Lung (tissue), 12 donors: Measurements from ENCODE around the gene AK2. TPM values are rescaled to one million over a fixed set of nuclear protein-coding genes. Genes with fewer than 3 reads are reported as not detected.

Experiments
- ATAC-seq: fragments of 200-7000 bp; cut with Tn5 transposase; one replicate; pipeline ENCODE4 v1.9.1; 2020; ENCODE audit warnings: moderate number of reproducible peaks; ENCODE audit not compliant: insufficient read depth, low FRiP score
- DNase-seq, 3 donors: peaks; one replicate each; pipeline ENCODE4 v3.0.0-alpha.2; 2013 to 2017
- H3K27ac ChIP-seq, 2 donors: one replicate each; pipeline ENCODE4 v1.5.1; 2013; ENCODE audit warnings: mild to moderate bottlenecking in 2 of 2, moderate library complexity in 2 of 2, control low read depth in 1 of 2, inconsistent platforms in 1 of 2, low read depth in 1 of 2, low read length in 1 of 2
- H3K27me3 ChIP-seq, 3 donors: one replicate each; pipeline ENCODE4 v1.5.1; 2013; ENCODE audit warnings: low read length in 2 of 3; ENCODE audit not compliant: control insufficient read depth in 3 of 3, insufficient read depth in 3 of 3
- H3K36me3 ChIP-seq, 4 donors: one replicate each; pipeline ENCODE4 v1.5.1; 2013; ENCODE audit warnings: low read length in 4 of 4, mild to moderate bottlenecking in 1 of 4, moderate library complexity in 1 of 4; ENCODE audit not compliant: control insufficient read depth in 4 of 4, insufficient read depth in 4 of 4
- H3K4me1 ChIP-seq, 5 donors: one replicate each; pipeline ENCODE4 v1.5.1; 2013; ENCODE audit warnings: low read length in 5 of 5, mild to moderate bottlenecking in 2 of 5, moderate library complexity in 1 of 5; ENCODE audit not compliant: control insufficient read depth in 5 of 5, insufficient read depth in 5 of 5
- H3K4me3 ChIP-seq: one replicate; pipeline ENCODE4 v1.5.1; 2013; ENCODE audit warnings: mild to moderate bottlenecking, control low read depth, moderate library complexity
- H3K9ac ChIP-seq, 2 donors: one replicate each; pipeline ENCODE4 v1.5.1; 2013; ENCODE audit warnings: low read length in 2 of 2, control low read depth in 1 of 2; ENCODE audit not compliant: insufficient read depth in 1 of 2
- H3K9me3 ChIP-seq, 4 donors: one replicate each; pipeline ENCODE4 v1.5.1; 2013; ENCODE audit warnings: low read length in 3 of 4, mild to moderate bottlenecking in 1 of 4, moderate library complexity in 1 of 4; ENCODE audit not compliant: control insufficient read depth in 4 of 4, insufficient read depth in 3 of 4
- CTCF ChIP-seq: IDR thresholded peaks from 2 replicates; pipeline ENCODE4 v1.5.1; 2012; ENCODE audit warnings: mild to moderate bottlenecking; ENCODE audit errors: control extremely low read depth, extremely low read depth
- WGBS, 2 donors: extraction: QIAGEN DNeasy Blood & Tissue Kit; methylation state at CpG; one replicate each; pipeline ENCODE4 v1.1.7; 2013; 5-methylcytosine and 5-hydroxymethylcytosine counted together
- polyA plus RNA-seq, 2 donors: library from polyadenylated mRNA; stranded (reverse); fragments of 200-250 nt; gene quantifications; one replicate each; pipeline ENCODE4 v1.2.1, GENCODE V29; 2013
- total RNA-seq, 2 donors: library from RNA; depleted of rRNA in 1 of 2; stranded (reverse); fragments of >200 nt in 1 of 2; gene quantifications; one replicate each; pipeline ENCODE4 v1.2.1, GENCODE V29; 2014 to 2021
- donor health status: control.
- donor health status: control.
- donor health status: Bipolar disorder and iron deficiency.
- donor health status: healthy.
- donor health status: DM: yes; HTN: yes; CAD: no.

AK2 gene
- total and polyA plus RNA-seq, 4 donors, result 86.8 to 127 (median 101) TPM

- TF ChIP-seq CTCF, result no peak
- Histone ChIP-seq H3K4me3 (no peak overlapping the region), H3K27ac (no peak overlapping the region), H3K9ac (no peak overlapping the region), H3K4me1 (no peaks in the 10 kb centered on the region), H3K27me3 (no peaks in the 10 kb centered on the region), H3K9me3 (peaks cover 0 to 18% (median 10%) of the 10 kb centered on the region in 4 donors), H3K36me3 (no peaks in the 10 kb centered on the region)
- no peak for DNase-seq
- ATAC-seq, result no peak
Measured at GRCh38 chr1:33061834-33062233, 25.2 kb upstream of the AK2 start.

GRCh38 chr1:33060579-33061083, 23.9 kb upstream of the AK2 start:
- no peak overlapping the region for H3K4me3 ChIP-seq
- no peak overlapping the region for H3K9ac ChIP-seq
- ATAC-seq (peak; percentile 72), DNase-seq (no peak)
- TF ChIP-seq CTCF, result no peak
- peaks cover 0 to 18% (median 10%) of the 10 kb centered on the region in 4 donors for H3K9me3 ChIP-seq
- H3K36me3 ChIP-seq, result no peaks in the 10 kb centered on the region
- H3K27me3 ChIP-seq, result no peaks in the 10 kb centered on the region
- peaks cover 0 to 3% (median 0%) of the 10 kb centered on the region in 5 donors for H3K4me1 ChIP-seq
- WGBS, 2 donors, result 82 to 84% methylated on average over 2 of the region's 2 CpGs
- no peak overlapping the region for H3K27ac ChIP-seq

GRCh38 chr1:33057095-33057494, 20.4 kb upstream of the AK2 start:
- no peak for DNase-seq
- no peaks in the 10 kb centered on the region for H3K27me3 ChIP-seq
- 47 to 78% methylated on average over 2 of the region's 2 CpGs for WGBS, 2 donors

More at GRCh38 chr1:33057095-33057494, 20.4 kb upstream of the AK2 start:
- TF ChIP-seq CTCF, result no peak
- Histone ChIP-seq H3K9ac (no peak overlapping the region), H3K27ac (no peak overlapping the region), H3K4me1 (peaks cover 0 to 6% (median 4%) of the 10 kb centered on the region in 5 donors), H3K9me3 (peaks cover 0 to 3% (median 0%) of the 10 kb centered on the region in 4 donors), H3K4me3 (no peak overlapping the region), H3K36me3 (no peaks in the 10 kb centered on the region)
- no peak for ATAC-seq
